Fibroblast of mammary gland (primary cell): ENCODE results near the gene DYNC2LI1.
A peak's percentile ranks its signal among the peaks of the same experiment; 100 is the strongest.

Experiments used
- DNase-seq: peaks from one replicate; pipeline ENCODE4 v3.0.0-alpha.2; 2010; ENCODE audit warnings: low read depth
- H3K4me3 ChIP-seq: 2 replicates; pipeline ENCODE4 v1.5.1; 2011; ENCODE audit warnings: low read depth, mild to moderate bottlenecking, low read length, moderate library complexity; ENCODE audit not compliant: control insufficient read depth
- CTCF ChIP-seq: conservative IDR thresholded peaks from 2 replicates; pipeline ENCODE4 v1.5.1; 2011; ENCODE audit warnings: low read depth, low read length, inconsistent platforms; ENCODE audit not compliant: control insufficient read depth, insufficient read depth

DYNC2LI1 gene

GRCh38 chr2:43831543-43832294 lies 57.9 kb downstream of the DYNC2LI1 start:
- H3K4me3 ChIP-seq, result no peak overlapping the region
- no peak for DNase-seq
- no peak for TF ChIP-seq CTCF

GRCh38 chr2:43832457-43832856 lies 58.6 kb downstream of the DYNC2LI1 start:
- no peak overlapping the region for H3K4me3 ChIP-seq
- peak; percentile 29 for DNase-seq
- TF ChIP-seq CTCF, result no peak

GRCh38 chr2:43837033-43837432 lies 63.2 kb downstream of the DYNC2LI1 start:
- H3K4me3 ChIP-seq, result no peak overlapping the region
- no peak for DNase-seq
- no peak for TF ChIP-seq CTCF

GRCh38 chr2:43837831-43838559 lies 64.2 kb downstream of the DYNC2LI1 start:
- TF ChIP-seq CTCF, result no peak
- H3K4me3 ChIP-seq, result no peak overlapping the region
- no peak for DNase-seq

GRCh38 chr2:43838560-43839267 lies 64.9 kb downstream of the DYNC2LI1 start, which contains the start of the genes ABCG5 and ABCG8:
Gene ABCG5, minus strand, starts transcription at chr2:43838839. Its CDS starts 160 bp downstream, at chr2:43838679.
Gene ABCG8, plus strand, starts transcription at chr2:43838971. Its CDS starts 83 bp downstream, at chr2:43839054.
- no peak within 1 kb of the TSS for H3K4me3 ChIP-seq
- DNase-seq, result no peak
- TF ChIP-seq CTCF, result no peak

GRCh38 chr2:43839776-43840564 lies 66.1 kb downstream of the DYNC2LI1 start:
- no peak for TF ChIP-seq CTCF
- DNase-seq, result no peak
- H3K4me3 ChIP-seq, result no peak overlapping the region
